ENCODE data around the gene TEDDM1. TPM values are rescaled to one million over a fixed set of nuclear protein-coding genes. Genes with fewer than 3 reads are reported as not detected.

Gene TEDDM1
- total RNA-seq, 1 experiment from 2014 or later: not detected

DNA sequence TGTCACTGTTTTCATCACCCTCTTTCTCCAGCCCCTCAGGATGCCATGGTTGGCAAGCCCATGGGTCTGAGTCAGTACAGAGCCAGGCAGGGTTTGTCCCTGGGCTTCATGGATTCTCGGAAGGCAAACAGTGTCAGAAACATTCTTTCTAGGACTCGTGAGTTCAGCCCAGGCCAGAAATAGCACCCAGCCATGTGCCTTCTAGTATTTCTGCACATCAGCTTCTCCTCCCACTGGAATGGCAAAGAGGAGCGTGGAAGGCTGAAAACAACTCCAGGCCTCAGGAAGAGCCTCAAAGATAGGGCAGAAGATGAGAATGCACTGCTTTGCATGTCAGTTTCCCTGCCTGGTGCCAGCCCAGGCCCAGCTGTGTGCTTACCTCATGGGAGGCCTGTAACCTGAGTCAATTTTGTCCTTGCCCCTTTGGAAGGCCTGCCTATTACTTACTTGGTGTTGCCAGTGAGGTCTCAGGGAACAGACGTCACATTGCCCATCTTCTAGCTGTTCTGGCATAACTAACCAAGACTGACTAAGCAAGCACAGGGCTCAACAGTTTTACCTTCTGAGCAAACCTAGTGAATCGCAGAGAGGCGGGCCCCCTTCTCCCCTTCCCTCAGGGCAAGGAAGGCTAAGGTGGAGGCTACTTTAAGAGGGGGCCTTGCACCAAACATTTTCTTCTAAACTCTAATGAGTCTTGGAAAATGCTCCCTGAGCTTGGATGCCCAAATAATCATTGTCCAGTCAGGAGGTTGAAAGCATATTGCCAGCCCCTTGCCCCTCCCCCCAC, 51.3 kb downstream of the TEDDM1 start:
- Histone ChIP-seq H3K4me2 (ENCODE audit: low read depth, low read length, poor library complexity, severe bottlenecking) (no peak overlapping the region), H3K9me2 (replicated peaks; ENCODE audit: insufficient read depth, low read length) (no peaks in the 10 kb centered on the region), H3K36me3 (ENCODE audit: insufficient read depth, low read length) (no peaks in the 10 kb centered on the region), H3K27me3 (ENCODE audit: low read length) (0 out of 2 replicates have a peak, but pooled peaks cover 2% of the 10 kb centered on the region), H3K79me2 (ENCODE audit: low read length) (no peaks in the 10 kb centered on the region), H3K9ac (ENCODE audit: low read length) (no peak overlapping the region), H3K4me1 (ENCODE audit: low read length) (peaks cover 6% of the 10 kb centered on the region), H4K20me1 (ENCODE audit: insufficient read depth, low read depth, low read length) (no peaks in the 10 kb centered on the region), H3K9me3 (ENCODE audit: low read length) (no peaks in the 10 kb centered on the region), H2AFZ (ENCODE audit: low read length) (no peak overlapping the region), H3K4me3 (ENCODE audit: low read length) (no peak overlapping the region), H3K27ac (ENCODE audit: low read length) (no peak overlapping the region)
- peak; percentile 42 for DNase-seq

Other genes with a start within 250 kb of the TEDDM1 start
- not detected in 2 replicates for gene GLUL, start 8.9 kb downstream of the TEDDM1 start, total RNA-seq (2014; rRNA removed; shearing (Covaris generic); ENCODE audit: low replicate concordance)
- 0.22 and 0.97 TPM in 2 replicates for gene RGSL1, start 49.5 kb upstream of the TEDDM1 start, total RNA-seq (2014; rRNA removed; shearing (Covaris generic); ENCODE audit: low replicate concordance)
- gene RNASEL, start 188.6 kb upstream of the TEDDM1 start, total RNA-seq (2014; rRNA removed; shearing (Covaris generic); ENCODE audit: low replicate concordance): 11.8 and 17.3 TPM in 2 replicates
- 19.0 and 27.7 TPM in 2 replicates for gene RGS16, start 203.7 kb upstream of the TEDDM1 start, total RNA-seq (2014; rRNA removed; shearing (Covaris generic); ENCODE audit: low replicate concordance)